Lower leg skin (tissue), 3 donors: ENCODE data around the gene CPLX4.

Source experiments
- CTCF ChIP-seq, 3 donors: fragments of 450-650 bp; IDR thresholded peaks; one replicate each; pipeline ENCODE4 v1.5.1; 2016; ENCODE audit warnings: antibody characterized with exemption in 3 of 3, mild to moderate bottlenecking in 3 of 3, moderate library complexity in 2 of 3
- POLR2A ChIP-seq, 2 donors: fragments of 450-650 bp; IDR thresholded peaks; one replicate each; pipeline ENCODE4 v1.6.1; 2016 to 2017; ENCODE audit warnings: antibody characterized with exemption in 2 of 2, mild to moderate bottlenecking in 1 of 2, moderate library complexity in 1 of 2

- TF ChIP-seq POLR2A (IDR thresholded peaks at IDR 0.05), result no peak
- no peak for TF ChIP-seq CTCF (IDR thresholded peaks at IDR 0.05)
Observed at GRCh38 chr18:59265246-59265973, 53.0 kb downstream of the CPLX4 start.
